Stimulated activated CD4-positive, alpha-beta T cell treated with anti-CD3 and anti-CD28 coated beads, Interleukin-15, amount 100 ng/mL, for 48 hours (primary cell): ENCODE results near the gene CD163L1.
"Not testable (repeated sequence)": the region's sequence is repeated elsewhere in the genome, so short reads cannot be mapped to it uniquely, and the experiment has no call there.

Experiments used
- DNase-seq, 2 donors: peaks; one replicate each; pipeline ENCODE4 v3.0.0-alpha.2; 2020; ENCODE audit warnings: low read depth in 2 of 2

Gene CD163L1

DNA sequence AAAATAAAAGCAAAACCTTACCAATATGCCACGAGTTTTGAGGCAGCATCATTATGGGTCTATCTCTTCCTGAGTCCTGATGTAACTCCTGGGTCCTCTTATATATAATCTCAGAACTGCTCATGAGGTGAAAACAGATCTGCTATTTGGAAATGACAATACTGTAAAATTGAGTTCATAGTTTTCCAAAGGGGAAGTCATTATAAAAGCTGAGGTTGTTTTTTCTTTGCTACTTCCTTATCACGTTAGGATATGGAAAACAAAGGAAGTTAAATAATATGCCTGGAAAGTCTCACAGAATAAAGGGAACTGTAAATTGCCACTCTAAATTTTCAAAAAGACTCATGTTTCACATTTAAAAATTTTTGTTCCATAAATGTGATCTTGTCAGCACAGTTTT, at the start of gene CD163L1:
Gene CD163L1 (minus strand): TSS at position 78 of the 400 bp plus-strand sequence. CDS start 26 bp downstream, at position 52.
- DNase-seq = no peak

DNA sequence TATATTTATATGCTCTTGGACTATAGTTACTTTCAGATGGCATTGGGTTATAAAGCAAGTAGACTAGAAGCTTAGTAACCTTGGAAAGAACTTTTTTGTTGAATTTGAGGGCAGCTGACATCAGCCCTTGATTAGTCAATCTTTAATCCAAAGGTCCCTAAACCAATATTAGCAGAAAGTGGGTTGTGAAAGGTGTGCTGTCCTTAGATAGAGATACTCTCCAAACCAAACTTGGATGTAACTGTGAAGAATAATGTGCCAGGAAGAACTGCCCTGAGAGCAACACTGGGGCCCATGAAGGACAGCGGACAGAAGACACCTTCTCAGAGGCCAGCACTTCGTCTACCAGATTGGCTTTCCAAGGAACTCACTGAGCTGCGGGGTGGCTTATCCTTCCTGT, 49.1 kb upstream of the CD163L1 start:
- no peak for DNase-seq

DNA sequence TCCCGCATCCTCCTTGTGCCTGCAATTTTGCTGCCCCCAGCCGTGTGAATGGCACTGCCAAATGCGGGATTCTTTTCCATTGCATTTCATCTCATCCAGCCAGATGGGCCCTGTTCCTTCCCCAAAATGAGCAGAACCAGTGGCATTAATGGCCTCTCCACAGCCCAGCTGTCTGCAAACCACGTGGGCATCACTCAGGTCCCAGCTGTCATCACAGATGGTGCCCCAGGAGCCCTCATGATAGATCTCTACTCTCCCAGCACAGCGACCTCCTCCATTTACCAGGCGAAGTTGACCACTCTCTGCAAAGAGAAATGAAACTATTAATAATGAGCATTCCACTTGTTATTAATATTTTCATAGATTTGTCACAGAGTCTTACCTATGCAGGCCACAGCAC, 42.6 kb upstream of the CD163L1 start:
- no peak for DNase-seq

DNA sequence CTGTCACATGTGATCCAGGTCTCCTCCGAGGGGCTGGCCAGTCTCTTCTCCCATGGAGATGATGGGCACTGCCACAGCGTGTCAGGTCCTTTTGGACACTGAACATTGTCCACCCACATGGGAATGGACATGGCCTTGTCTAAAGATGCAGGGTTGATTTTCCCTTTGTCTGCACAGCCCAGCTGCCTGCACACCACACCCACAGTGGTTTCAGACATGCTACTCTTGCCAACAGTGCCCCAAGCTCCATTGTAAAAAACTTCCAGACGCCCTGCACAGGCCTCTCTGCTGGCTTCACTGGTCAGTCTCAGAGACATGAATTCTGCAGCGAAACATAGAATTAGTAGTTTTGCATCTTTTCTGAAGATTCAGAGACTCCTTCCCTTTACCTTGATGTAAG, 41.1 kb upstream of the CD163L1 start:
- DNase-seq = no peak

DNA sequence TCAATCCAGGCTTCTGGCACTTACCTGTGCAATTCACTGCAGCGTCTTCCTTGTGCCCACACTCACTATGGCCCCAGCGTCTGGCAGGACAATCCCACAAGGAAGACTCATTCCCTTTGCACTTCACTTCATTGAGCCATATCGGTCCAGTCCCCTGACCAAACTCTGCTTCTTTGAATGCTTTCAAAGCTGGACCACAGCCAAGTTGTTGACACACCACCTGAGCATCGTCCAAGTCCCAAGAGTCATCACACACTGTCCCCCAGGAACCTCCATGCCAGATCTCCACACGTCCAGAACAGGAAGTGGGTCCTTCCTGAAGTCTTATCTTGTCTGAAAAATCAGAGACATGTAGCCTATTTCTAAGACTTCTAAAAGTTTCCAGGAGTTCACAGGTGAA, 39.4 kb upstream of the CD163L1 start:
- DNase-seq = no peak

DNA sequence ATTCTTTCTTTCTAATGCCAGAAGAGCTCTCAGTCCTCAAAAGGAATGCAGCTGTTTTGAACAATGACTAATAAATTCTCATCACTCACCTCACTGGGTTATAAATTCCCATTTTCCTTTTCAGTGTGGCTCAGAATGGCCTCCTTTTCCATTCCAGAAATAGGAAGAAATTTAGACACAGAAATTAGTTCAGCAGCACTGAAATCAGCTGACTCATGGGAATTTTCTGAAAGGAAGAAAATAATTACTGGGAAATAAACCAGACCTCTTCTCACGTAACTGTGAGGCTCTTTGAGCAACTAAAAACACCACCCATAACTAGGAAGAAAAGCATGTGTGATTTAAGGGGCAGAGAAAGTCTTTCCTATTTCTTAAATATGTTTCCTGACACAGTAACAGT, 35.8 kb upstream of the CD163L1 start:
- no peak for DNase-seq

DNA sequence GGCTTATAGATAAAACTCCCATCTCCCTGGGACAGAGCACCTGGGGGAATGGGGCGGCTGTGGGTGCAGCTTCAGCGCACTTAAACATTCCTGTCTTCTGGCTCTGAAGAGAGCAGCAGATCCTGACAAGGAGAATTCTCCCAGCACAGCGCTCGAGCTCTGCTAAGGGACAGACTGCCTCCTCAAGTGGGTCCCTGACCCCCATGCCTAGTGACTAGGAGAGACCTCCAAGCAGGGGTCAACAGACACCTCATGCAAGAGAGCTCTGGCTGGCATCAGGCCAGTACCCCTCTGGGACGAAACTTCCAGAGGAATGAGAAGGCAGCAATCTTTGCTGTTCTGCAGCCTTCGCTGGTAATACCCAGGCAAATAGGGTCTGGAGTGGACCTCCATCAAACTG, 28.1 kb upstream of the CD163L1 start:
- DNase-seq = no peak

DNA sequence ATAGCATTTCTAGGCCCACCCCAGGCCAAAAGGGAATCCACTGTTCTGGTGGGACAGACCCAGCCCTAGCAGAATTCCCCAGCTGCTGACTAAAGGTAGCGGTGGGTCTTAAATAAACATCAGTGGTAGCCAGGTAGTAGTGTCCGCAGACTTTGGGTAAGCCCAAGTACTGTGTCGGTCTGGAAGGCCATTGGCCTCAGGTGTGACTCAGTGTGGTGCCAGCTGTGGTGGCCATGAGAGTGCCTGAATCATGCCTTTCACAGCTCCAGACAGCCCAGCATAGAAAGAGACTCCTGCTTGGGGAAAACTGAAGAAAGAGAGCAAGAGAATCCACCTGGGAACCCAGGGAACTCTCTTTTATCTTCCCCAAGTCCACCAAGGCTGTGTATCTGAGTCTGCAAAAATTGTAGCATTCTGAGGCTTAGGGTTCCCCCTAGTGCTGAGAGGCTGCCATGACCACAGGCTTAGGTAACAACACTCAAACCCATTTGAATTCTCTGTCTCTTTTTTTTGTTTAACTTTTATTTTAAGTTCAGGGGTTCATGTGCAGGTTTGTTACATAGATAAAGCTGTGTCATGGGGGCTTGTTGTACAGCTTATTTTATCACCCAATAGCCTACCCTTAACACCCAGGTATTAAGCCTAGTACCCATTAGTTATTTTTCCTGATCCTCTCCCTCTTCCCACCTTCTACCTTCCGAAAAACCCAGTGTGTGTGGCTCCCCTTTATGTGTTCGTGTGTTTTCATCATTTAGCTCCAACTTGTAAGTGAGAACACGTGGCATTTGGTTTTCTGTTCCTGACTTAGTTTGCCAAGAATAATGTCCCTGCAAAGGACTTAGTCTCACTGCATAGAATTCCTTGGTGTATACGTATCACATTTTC, 16.7 kb upstream of the CD163L1 start:
- peak in 1 of 2 donors; percentile 31 for DNase-seq

DNA sequence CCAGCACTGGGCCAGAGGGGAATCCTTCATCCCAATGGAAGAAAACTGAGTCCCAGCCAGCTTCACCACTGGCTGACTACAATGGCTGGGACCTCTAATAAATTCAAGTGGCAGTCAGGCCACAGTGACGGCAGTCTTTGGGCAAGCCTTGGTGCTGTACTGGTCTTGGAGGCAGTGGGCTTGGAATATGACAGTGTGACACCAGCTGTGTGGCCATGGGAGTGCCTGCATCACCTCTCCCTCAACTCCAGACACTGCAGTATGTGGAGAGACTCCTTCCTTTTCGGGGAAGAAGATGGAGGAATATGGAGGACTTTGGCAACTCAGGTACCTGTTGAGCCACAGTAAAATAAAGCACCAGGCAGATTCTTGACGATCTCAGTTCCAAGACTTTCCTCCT, 16.0 kb upstream of the CD163L1 start:
- no peak for DNase-seq

DNA sequence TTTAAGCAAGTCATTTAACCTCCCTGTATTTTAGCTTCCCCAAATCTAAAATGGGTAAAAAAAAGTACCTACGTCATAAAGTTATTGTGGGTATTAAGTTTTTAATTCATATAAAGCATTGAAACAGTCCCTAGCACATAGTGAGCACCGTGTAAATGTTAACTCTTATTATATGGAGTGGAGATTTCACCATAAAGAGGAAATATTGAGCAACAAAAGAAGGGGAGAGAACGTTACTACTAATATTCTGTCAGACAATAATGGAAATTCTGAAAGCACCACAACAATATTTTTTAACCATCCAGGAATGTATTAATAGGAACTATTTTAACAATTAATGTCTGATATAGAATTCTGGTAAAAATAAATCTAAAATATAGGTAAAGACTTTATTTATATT, 7.8 kb upstream of the CD163L1 start:
- no peak for DNase-seq

DNA sequence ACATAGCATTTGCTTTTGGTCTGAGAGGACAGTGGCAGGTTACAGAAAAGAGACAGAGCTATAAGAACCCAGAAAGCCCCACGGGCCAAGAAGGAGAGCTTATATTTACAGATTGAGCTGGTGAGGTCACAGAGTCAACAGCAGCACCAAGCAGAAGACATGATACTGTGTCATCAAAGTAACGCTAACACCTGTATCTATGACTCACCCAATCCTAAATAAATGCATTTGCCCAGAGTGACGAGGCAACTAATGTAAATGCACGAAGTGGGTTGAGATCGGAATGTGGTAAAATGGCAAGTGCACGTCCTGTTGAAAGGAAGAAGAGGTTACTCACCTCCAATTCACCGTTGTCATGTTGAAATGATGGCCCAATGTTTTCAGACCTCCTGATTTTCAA, 6.7 kb upstream of the CD163L1 start:
- no peak for DNase-seq

DNA sequence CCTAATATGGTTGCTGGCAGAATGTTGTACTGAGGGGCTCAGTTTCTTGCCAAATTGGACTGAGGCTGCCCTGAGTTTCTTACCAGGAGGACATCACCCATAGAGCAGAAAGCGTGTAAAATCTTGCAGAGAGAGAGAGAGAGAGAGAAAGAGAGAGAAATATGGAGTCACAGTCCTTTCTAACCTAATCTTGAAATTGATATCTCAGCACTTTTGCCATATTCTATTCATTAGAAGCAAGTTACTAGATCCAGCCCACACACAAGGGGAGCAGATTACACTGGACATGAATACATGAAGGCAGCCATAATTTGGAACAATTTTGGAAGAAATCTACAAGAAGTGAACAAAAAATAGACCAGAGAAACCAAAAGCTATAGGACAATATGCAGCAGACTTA, 4.1 kb upstream of the CD163L1 start:
- no peak for DNase-seq

DNA sequence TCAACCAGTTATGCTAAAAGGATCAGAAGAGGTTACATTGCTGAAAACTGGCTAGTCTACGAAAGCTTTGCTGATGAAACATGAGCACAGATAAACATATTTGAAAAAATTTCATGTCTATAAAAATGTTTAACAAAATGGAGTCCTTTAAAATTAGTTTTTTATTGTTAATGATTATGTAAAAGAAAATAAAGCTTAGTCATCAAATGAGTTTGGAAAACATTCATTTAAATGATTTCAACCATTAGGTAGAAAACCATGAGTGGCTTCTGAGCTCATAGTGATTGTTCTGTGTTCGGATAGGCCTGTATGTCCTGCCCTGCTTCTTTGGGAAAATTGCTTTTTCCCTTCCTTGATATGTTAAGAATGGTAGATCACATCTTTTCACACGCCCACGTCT, 584 bp upstream of the CD163L1 start:
- DNase-seq = no peak

DNA sequence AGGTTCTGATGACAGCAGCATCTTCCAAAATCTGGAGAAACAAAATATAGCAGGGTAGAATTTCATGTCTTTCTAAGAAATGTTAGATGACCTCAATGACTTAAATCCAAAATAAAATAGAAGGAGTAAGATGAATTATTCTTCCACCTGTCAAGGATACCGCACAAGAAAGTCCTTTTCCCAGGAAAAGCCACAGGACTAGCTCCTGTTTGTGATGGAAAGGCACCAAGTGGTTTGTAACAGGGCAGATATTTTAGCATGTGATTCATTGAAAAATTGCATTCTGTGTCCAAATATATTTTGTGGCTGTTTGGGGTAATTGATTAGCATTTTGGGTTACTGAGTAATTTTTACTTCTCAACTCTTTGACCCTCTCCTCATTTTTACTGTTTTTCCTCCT, 2.7 kb downstream of the CD163L1 start:
- DNase-seq = no peak

DNA sequence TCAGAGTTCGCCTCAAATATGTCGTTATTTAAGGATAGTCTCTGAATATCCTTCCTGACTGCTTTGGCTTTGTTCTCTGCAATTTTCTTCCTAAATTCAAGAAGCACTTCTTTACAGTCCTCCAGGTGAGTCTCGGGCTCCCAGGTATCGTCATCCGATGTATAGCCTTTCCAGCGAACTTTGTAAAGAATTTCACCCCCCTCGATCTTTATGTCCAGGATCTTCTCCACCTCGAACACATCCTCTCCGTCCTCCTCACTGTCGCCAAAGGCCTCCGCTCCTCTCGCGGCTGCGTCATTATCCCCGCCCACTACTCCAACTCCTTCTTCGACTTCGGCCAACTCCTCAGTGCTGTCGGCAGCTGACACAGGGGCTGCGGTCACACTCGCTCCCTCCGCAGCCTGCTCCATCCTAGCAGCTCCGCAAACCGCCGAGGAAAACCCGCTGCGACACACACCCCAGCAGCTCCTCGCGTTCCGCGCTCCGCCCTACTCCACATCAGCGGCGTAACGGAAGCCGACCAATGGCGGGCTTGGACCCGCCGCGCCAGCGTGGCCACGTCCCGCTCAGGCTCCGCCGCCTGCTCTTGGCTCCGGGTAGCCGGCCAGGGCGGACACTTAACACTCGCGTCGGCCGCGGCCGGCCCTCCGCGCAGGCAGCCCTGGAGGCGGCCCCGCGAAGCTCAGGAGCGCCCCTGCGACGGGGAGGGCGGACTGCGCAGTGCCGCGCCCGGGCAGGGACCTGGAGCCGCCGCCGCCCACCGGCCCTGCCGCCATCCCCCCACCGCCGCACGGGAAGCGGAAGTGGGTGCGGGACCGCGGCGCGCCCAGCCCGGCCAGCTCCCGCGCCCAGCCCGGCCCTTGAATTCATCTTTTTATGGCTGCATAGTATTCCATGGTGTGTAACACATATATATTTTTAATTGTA, 4.1 kb downstream of the CD163L1 start:
- peak in 1 of 2 donors; percentile 30 for DNase-seq

DNA sequence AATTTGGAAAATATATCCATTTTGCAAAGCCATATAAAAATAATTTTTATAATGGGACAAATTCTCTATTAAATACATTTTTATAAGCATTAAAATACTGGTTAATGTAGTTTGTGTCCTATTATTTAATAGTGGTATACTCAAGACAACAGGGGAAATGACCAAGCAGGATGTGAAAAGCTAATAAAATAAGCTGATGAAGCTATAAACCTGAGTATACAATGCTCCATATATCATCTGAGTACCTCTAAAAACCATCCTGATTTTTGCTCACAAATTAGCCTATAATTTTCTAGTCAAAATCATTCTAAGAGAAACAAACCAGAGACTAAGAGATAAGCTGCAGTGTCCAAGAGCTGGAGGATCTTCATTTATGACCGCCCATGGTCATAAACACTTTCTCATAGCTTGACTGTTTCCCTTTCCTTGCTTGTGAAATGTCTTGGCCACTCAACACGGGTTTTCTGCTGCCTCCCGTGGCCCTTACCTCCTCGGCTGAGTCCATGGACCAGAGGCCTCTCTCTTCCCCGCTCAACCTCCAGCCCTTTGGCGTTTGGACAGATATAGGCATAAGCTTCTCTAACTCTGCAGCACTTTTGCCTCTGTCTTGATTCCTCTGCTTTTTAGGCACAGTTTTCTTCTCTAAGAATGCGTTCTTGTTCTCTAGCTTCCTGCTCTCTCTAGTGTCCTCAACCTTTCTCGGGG, 5.5 kb downstream of the CD163L1 start:
- not testable (repeated sequence) for DNase-seq

DNA sequence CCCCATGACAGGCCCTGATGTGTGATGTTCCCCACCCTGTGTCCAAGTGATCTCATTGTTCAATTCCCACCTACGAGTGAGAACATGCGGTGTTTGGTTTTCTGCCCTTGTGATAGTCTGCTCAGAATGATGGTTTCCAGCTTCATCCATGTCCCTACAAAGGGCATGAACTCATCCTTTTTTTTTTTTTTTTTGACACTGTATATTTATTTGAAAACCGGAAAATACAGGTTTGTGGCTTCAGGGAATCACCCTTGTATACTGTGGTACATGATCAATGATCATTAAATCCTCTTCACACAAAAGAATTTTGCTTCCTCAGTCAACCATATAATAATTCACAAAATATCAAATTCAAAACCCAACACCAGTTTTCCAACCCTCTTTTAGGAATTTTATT, 6.5 kb downstream of the CD163L1 start:
- not testable (repeated sequence) for DNase-seq

DNA sequence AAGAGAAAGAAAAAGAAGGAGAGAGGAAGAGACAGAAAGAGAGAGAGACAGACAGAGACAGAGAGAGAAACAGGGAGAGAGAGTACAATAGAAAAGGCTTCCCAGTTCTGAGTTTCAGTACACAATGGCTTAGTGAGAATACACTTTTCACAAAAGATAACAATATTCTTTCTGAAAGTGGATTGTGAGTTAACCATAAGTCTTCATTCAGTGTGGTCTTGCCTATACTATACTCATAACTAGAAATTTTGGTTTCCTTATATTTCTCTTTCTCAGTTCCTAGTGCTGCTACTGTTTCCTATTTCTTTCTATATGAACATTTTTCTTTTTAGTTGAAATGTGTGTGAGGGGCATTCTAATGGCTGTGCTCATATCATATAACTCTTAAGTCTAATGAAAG, 9.3 kb downstream of the CD163L1 start:
- DNase-seq = no peak

DNA sequence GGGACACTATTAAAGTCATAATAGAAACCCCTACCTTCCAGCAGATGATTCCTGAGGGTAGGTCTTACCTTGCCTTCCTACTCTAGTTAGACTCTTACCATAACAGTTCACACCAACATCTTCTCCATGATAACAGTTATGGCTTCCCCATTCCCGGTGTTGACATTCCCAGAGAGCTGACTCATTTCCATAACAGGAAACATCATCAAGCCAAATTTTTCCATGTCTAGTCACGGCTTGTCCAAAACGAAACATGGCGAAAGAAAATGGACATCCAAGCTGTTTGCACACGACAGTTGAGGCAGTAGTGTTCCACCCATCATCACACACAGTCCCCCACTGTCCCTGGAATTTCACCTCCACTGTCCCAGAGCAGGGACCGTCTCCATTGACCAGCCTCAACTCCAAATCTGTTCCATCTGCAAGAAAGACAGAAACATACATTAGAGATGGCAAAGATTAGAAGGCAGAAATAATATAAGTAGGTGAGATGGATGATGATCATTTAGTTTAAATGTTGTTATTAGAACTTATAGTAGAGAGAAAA, 10.6 kb downstream of the CD163L1 start:
- DNase-seq = no peak

DNA sequence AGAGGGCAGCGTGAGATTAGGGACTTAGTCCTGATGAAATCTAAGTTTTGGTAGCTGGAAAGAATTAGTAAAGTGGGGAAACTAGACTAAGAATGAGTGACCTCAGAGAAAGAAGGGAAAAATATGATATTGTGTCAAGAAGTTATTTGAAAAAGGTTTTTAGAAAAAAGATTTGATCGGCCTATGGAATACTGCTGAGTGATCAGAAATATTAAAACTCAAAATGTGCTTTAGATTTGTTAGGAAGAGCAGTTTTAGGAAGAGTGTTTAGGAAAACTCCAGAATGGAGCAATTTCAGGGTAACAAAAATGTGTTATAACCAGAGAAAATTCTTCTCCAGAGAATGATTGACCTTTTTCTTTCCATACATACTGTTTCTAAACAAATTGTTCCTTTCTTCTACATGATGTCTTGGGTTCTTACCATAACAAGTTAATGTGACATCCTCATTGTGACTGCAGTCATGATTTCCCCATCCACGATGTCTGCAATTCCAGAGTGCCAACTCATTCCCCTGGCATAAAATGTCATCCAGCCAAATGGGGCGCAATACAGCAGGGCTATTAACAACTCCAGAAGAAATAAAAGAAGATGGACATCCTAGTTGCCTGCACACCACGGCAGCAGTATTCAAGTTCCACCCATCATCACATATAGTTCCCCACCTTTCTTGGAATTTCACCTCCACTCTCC, 11.8 kb downstream of the CD163L1 start:
- DNase-seq = no peak

DNA sequence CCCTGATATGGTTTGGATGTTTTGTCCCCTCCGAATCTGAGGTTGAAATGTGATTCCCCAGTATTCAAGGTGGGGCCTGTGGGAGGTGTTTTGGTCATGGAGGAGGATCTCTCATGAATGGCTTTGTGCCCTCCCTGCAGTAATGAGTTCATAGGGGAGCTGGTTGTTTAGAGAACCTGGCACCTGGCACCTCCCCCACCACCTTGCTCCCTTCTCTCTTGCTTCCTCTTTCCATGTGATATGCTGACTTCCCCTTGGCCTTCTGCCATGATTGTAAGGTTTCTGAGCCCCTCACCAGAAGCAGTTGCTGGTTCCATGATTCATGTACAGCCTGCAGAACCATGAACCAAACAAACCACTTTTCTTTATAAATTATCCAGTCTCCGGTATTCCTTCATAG, 32.6 kb downstream of the CD163L1 start:
- no peak for DNase-seq
